ENCODE data around the gene LUC7L.
"Not testable (repeated sequence)": the region's sequence is repeated elsewhere in the genome, so short reads cannot be mapped to it uniquely, and the experiment has no call there.

Gene LUC7L

DNA sequence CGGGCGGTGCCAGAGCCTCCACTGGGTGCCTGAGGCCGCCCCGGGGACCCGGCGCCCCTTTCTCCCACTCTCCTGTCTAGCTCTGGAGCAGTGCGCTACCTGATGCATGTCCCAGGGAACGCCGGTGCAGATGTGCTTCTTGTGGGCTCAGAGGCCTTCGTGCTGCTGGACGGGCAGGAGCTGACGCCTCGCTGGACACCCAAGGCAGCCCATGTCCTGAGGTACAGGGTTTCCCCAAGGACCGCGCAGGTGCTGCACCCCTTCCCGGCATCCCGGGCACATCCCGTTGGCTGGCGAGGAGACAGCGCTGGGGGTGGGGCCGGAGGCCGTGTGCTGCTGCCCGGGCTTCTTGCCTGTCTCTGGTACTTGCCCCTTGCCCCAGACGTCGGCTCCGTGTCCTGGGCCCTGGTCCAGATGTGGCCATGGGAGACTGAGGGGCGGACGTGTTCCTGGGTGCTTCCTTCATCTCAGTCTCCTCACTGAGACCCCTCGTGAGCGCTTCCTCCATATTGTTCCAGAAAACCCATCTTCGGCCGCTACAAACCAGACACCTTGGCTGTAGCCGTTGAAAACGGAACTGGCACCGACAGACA, 34.0 kb upstream of the LUC7L start:
- no peak for DNase-seq (ENCODE audit: low read depth)

DNA sequence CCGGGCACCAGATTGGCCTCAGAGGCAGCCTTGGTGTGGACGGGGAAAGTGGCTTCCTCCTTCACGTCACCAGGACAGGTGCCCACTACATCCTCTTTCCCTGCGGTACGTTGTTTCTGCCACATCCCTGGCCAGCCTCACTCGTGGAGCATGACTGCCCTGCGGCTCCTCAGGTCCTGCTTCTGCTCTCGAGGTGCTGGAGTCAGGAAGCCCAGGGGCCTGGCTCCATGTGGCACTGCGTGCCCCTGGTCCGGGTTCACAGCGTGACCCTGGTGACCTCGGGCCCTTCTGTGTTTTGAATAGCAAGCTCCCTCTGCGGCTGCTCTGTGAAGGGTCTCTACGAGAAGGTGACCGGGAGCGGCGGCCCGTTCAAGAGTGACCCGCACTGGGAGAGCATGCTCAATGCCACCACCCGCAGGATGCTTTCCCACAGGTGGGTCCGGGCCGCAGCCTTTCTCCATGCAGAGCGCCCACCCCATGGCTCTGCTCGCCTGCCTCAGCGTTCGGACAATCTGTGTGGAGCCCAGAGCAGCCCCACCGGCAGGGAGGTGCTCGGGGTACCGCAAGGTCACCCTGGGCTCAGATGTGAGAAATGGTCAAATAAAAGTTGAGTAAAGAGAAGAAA, 33.0 kb upstream of the LUC7L start:
- no peak for DNase-seq (ENCODE audit: low read depth)

DNA sequence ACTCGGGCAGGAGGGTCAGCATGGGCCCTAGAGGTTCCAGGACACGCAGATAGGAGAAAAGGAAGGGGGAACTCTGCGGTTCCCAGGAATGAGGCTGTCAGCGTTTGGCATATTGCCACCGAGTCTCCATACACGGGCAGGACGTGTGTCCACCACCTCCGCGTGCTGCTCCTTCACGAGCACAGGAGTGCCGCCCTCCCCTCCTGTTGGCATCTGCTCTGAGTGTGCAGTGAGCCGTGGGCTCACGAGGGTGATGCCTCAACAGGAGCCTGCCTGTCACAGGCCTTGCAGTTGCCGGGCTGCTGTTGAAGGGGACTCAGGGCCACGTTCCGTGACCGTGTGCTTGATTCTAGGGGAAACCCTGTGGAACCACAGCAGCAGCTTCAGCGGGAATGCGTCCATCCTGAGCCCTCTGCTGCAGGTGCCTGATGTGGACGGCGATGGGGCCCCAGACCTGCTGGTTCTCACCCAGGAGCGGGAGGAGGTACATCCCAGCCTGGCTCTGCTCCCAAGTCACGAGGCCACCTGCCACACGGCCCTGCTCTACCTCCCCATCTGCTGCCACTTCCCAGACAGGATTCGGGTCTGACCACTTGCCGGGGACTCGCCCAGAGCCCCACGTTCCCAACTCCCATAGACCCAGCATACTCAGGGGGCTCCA, 31.9 kb upstream of the LUC7L start:
- no peak for DNase-seq (ENCODE audit: low read depth)

DNA sequence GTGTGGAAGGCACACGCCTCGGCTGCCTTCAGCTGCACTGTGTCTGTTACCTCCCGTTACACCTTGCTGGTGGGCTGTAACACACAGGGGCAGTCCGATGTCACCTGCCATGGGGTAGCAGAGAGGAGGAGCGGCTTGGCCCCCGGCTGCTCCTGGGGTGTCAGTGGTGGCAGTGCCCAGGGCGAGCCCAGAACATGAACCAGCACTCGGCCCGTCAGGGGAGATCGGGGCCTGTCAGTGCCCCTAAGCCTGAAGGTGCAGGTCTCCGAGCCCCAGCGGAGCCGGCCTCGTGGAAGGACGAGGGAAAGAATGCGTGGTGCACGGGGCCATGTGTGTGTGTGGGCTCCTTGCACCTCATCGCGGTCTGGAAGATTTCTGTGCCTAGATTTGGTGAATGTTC, 31.1 kb upstream of the LUC7L start:
- DNase-seq (ENCODE audit: low read depth), result no peak

DNA sequence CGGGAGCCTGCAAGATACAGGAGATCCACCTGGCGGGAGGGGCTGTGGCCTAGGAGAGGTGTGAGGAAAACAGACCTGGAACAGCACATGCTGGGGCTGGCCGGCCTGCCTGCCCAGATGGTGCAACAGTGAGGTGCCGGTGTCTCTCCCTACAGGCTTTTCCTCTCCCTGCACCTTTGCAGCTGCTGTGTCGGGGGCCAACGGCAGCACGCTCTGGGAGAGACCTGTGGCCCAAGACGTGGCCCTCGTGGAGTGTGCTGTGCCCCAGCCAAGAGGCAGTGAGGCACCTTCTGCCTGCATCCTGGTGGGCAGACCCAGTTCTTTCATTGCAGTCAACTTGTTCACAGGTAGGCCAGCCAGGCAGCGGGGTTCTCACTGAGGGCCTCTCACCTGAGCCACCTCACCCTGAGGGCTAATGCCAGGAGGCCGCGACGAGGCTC, 30.6 kb upstream of the LUC7L start:
- DNase-seq (ENCODE audit: low read depth), result no peak

DNA sequence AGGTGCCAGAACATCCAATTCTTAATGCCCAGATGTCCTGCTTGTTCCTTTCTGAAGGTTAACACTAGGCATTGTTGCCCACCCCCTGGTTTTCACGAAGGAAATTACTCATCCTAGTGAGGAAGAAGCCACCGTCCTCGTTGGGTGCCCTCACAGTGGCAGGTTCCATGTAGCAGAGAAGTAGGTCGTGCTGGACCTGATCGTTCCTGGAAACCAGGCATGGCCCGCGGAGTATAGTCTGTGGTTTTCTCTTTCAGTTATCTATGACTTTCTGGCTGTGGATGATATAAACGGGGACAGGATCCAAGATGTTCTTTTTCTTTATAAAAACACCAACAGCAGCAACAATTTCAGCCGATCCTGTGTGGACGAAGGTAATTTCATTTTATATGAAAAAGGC, 30.0 kb upstream of the LUC7L start:
- DNase-seq (ENCODE audit: low read depth), result no peak

DNA sequence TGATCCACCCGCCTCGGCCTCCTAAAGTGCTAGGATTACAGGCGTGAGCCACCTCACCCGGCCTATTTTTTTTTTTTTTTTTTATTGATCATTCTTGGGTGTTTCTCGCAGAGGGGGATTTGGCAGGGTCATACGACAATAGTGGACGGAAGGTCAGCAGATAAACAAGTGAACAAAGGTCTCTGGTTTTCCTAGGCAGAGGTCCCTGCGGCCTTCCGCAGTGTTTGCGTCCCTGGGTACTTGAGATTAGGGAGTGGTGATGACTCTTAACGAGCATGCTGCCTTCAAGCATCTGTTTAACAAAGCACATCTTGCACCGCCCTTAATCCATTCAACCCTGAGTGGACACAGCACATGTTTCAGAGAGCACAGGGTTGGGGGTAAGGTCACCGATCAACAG, 28.8 kb upstream of the LUC7L start:
- DNase-seq (ENCODE audit: low read depth), result not testable (repeated sequence)

DNA sequence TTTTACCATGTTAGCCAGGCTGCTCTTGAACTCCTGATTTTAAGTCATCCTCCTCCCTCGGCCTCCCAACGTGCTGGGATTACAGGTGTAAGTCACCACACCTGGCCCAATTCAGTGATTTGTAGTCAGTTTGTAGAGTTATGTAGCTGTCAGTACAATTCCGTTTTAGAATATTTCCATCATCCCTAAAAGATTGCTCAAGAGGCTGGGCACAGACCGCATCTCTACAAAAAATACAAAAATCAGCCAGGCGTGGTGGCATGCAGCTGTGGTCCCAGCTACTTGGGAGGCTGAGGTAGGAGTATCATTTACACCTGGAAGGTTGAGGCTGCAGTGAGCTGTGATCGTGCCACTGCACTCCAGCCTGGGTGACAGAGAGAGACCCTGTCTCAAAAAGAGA, 25.9 kb upstream of the LUC7L start:
- DNase-seq (ENCODE audit: low read depth), result no peak

DNA sequence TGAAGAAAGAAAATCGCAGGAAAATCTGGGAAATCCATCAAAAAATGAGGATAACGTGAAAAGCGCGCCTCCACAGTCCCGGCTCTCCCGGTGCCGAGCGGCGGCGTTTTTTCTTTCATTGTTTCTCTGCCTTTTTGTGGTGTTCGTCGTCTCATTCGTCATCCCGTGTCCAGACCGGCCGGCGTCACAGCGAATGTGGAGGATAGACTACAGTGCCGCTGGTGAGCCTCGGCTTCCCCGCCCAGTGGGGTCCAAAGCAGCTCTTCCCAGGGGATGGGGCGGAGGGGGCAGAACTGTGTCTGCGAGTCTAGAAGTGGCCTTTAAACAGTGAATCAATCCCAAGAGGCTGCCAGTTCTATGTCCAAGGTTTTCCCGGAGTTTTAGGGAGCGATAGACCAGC, 25.2 kb upstream of the LUC7L start:
- no peak for DNase-seq (ENCODE audit: low read depth)

DNA sequence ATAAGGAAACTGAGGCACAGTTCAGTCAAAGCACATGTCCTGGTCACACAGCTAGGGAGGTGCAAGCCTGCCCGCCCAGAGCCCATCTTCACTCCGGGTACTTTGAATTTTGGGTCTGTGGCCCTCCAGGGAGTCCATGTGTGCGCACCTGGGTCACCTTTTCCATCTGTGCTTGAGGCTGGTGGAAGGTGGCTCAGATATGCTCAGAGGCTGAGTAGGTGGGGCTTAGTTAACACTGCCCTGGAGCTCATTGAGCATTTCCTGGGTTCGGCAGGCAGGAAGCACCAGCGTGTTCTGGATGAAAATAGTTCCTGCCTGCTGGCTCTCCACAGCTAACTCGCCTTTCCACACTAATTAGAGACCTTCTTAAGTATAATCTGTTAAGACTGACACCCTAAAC, 24.6 kb upstream of the LUC7L start:
- no peak for DNase-seq (ENCODE audit: low read depth)

DNA sequence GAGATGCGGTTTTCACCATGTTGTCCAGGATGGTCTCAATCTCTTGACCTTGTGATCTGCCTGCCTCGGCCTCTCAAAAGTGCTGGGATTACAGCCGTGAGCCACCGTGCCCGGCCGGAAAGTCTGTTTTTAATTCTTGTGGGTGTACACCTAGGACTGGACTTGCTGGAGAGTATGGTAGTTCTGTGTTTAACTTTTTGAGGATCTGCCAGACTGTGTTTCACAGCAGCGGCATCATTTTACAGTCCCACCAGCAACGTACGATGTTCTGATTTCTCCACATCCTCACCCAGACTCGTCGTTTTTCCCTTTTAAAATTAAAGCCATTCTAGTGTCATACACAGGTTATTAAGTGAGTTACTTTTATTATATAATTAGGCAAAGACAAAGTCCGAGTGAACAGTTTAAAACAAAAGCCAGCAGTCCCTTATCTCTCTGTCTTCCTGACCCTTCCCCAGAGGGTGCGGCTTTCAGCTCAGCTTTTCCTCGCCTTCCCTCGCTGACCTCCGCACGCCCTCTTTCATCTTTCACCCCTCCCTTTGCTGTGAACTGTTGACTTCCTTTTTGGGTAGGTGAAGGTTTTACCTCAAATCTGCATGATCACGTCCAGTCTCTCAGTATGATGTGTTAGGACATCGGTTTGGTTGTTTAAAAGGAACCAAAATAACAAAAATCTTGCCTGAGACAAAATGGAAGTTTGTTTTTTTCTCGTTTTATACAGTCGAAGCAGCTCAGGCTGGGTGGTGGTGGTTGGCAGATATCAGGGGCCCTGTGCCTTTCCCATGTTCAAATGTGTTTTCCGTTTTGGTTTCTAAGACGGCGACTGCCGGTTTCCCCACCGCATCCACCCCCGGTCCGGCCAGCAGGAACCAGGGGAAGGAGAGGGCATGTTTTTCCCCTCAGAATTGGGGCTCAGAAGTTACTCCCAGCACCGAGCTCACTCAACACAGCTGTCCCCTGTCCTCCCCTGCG, 23.4 kb upstream of the LUC7L start:
- no peak for DNase-seq (ENCODE audit: low read depth)

DNA sequence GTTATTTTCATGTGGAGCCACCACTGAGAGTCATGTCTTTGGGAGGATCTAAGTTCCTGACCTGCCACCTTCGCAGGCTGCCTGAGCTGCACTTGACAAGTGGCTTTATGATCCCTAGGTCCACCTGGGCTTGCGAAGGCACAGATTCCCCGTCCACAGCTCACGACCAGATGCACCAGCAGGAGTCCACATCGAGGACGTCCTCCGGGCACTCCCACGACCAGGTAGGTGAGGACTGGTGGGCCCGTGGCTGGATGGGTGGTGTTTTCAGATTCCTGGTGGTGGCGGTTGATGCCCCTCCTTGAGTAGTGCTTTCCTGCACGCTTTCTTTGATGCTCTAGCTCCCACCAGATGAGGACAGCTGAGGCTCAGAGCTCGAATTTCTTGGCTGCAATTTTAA, 20.2 kb upstream of the LUC7L start:
- no peak for DNase-seq (ENCODE audit: low read depth)

DNA sequence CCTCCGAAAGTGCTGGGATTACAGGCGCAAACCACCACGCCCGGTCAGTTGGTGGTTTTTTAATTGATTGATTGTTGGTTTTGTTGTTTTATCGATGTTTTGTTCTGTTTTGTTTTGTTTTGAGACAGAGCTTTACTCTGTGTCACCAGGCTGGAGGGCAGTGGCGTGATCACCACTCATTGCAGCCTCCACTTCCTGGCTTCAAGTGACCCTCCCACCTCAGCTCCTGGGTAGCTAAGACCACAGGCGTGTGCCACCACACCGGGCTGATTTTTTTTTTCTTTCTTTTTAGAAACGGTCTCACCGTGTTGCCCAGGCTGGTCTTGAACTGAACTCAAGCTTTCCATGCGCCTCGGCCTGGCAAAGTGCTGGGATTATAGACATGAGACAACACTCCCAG, 17.8 kb upstream of the LUC7L start:
- no peak for DNase-seq (ENCODE audit: low read depth)

DNA sequence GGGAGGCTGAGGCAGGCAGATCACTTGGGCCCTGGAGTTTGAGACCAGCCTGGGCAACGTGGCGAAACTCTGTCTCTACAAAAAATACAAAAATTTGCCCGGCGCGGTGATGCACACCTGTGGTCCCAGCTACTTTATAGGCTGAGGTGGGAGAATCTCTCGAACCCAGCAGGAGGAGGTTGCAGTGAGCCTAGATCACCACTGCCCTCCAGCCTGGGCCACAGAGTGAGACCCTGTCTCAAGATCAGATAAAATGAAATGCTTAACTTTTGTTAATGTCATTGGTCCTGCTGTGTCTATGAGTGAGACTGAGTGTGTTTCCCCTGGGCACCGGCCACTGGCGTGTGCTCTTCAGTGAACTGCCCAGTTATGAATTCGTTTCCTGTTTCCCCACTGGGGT, 15.9 kb upstream of the LUC7L start:
- no peak for DNase-seq (ENCODE audit: low read depth)

DNA sequence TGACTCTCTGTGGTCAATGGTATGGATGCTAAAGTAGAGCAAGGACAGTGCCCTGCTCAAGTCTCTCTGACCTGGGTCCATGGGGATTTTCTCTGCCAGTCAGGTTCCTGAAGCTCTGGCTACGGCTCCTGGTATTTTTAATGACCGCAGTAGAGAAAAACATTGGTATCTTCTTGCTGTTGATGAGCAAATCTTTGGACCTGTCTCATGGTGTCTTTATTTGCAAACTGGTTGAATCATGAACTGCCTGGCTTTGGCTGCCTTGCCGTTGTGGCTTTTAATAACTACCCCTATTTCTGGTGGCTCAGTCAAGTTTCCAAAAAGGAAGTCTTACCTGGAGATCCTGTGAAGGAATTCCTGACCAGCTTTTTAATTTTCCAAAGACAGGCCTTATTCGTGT, 14.1 kb upstream of the LUC7L start:
- DNase-seq (ENCODE audit: low read depth), result no peak

DNA sequence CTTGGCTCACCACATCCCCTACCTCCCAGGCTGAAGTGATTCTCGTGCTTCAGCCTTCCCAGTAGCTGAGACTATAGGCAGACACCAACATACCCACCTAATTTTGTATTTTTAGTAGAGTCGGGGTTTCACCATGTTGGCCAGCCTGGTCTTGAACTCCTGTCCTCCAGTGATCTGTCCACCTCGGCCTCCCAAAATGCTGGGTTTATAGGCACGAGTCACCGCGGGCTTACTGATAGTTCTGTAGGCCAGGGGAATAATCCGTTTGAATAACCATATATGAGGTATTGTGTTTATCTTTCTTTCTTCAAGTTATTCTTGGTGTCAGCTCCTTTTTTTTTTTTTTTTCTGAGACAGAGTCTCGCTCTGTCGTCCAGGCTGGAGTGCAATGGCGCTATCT, 13.0 kb upstream of the LUC7L start:
- DNase-seq (ENCODE audit: low read depth), result no peak

DNA sequence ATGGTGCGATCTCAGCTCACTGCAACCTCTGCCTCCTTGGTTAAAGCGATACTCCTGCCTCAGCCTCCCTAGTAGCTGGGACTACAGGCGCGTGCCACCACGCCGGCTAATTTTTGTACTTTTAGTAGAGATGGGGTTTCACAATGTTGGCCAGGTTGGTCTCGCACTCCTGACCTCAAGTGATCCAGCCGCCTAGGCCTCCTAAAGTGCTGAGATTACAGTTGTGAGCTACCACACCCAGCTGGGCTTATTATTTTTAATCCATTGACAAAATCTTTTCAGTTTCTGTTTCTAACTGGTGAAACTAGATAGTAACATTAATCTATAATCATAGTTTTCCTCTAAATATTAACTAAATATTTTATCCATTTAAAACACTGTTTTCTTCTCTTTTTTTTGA, 11.3 kb upstream of the LUC7L start:
- DNase-seq (ENCODE audit: low read depth), result no peak

DNA sequence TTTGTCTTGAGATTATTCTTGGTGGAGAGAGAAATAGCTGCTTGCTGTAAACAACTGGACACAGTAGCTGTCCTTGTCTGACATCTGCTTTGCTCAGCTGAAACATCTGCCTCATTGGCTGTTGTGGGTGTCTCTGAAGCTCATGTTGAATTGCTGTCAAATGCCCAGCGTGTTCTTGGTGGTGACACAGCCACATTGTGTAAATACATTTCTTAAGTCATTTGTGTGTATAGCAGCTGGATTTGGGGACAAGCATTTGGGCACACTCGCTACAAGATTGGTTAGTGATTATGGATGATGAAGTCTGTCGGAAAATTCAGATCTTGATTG, 10.7 kb upstream of the LUC7L start:
- no peak for DNase-seq (ENCODE audit: low read depth)

DNA sequence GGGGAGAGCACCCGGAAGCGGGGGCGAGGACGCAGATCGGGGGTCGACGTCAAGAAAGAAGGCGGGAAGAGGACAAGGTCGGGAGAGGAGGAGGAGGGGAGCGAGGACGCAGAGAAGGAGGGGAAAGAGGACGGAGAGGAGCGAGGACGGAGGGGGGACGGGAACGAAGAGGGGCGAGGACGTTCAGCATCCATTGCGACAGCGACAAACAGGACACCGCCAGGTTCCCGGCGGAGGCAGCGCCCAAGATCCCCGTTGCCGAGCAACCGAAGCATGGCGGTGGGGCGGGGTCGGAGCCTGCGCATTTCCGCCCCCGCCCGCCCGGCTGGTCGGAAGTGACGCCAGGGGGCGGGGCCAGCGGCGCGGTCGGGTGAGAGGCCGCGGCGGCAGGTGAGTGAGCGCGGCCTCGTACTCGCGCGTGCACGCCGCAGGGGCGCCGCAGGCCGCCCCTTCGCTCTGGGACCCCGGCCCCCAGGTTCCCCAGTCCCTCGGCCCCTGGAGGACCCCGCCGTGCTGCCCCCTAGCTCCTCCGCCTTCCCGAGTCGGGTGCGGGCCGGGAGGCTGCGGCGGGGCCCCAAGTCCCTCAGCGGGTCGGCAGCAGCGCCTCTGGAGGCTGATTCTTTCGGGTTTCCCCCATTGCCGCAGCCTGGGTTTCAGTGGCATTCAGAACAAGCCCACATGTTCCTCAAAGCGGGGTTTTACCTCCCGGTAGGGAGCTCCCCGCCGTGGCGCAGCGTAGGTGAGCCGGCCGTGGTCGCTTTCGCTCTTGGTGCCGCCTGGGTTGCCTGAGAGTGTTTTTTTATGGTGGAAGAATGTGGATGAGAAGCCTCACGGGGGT, 5.4 kb upstream of the LUC7L start, which contains the start of gene FAM234A:
Gene FAM234A, plus strand, starts transcription at position 354 of the 838 bp plus-strand sequence. CDS start 19,593 bp downstream, outside the sequence.
- peak; percentile 58 for DNase-seq (ENCODE audit: low read depth)

DNA sequence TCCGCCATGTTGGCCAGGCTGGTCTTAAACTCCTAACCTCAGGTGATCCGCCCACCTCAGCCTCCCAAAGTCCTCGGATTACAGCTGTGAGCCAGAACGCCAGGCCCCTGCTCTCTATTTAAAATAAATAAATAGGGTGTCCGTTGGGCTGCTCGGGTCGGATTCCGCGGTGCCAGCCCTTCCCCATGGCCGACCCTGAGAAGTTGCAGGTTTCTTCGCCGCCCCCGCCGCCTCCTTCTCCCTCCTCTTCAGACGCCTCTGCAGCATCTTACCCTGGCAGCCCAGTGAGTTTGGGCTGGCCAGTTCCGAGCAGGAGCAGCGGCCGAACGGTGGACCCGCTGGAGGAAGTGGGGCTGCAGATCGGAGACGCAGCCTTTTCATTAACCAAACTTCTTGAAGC, 1.7 kb upstream of the LUC7L start:
- no peak for DNase-seq (ENCODE audit: low read depth)

DNA sequence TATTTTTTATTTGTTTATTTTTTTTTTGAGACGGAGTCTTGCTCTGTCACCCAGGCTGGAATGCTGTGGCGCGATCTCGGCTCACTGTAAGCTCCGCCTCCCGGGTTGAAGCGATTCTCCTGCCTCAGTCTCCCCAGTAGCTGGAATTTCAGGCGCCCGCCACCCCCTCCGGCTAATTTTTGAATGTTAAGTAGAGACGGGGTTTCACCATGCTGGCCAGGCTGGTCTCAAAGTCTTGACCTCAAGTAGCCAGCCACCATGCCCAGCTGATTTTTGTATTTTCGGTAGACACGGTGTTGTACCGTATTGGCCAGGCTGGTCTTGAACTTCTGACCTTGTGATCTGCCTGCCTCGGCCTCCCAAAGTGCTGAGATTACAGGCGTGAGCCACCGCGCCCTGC, 1.1 kb upstream of the LUC7L start:
- DNase-seq (ENCODE audit: low read depth), result not testable (repeated sequence)
